GM23248 (cell line): ENCODE results near the gene GALM.

ENCODE experiments used
- EZH2 ChIP-seq: fragments of 200-600 bp; sonication (generic); IDR thresholded peaks from 2 replicates; pipeline ENCODE4 v1.6.1; 2018; ENCODE audit warnings: antibody characterized with exemption, mild to moderate bottlenecking; ENCODE audit not compliant: insufficient read depth, poor library complexity, severe bottlenecking
- EZH2phosphoT487 ChIP-seq: fragments of 200-600 bp; sonication (generic); IDR thresholded peaks from 2 replicates; pipeline ENCODE4 v1.6.1; 2018; ENCODE audit warnings: antibody characterized with exemption, moderate library complexity, mild to moderate bottlenecking, low read depth; ENCODE audit not compliant: insufficient read depth

GRCh38 chr2:38683766-38684165 is 17.9 kb downstream of the GALM start:
- TF ChIP-seq EZH2 = no peak
- TF ChIP-seq EZH2phosphoT487 = no peak
